Endothelial cell of umbilical vein (primary cell): ENCODE results near the gene PDE8B. TPM values are rescaled to one million over a fixed set of nuclear protein-coding genes. Genes with fewer than 3 reads are reported as not detected.

Source experiments
- BruUV-seq: library from RNA; stranded (reverse); fragments of 400-500 nt; replicated peaks from 2 replicates; lab custom pipeline; 2021; lab: Mats Ljungman, UMichigan
- CTCF ChIA-PET: fragments of 300-600, 350-600 bp; sonication (Branson Sonifier 250); formaldehyde crosslinking; loops from one replicate; lab custom pipeline; 2021; ENCODE audit warnings: antibody characterized with exemption, inconsistent platforms; lab: Charles Lee
- POLR2A ChIA-PET: fragments of 300-600, 350-600 bp; sonication (Branson Sonifier 250); formaldehyde crosslinking; loops from one replicate; lab custom pipeline; 2021; ENCODE audit warnings: antibody characterized with exemption, inconsistent platforms; lab: Charles Lee
- DNase-seq: peaks from one replicate; pipeline ENCODE4 v3.0.0-alpha.2; 2011; ENCODE audit warnings: low read depth, low spot score
- FAIRE-seq: peaks from 2 replicates; lab custom pipeline; 2011; peaks lifted over from hg19 to GRCh38; lab: Jason Lieb, UNC
- H2AFZ ChIP-seq: 2 replicates; pipeline ENCODE4 v1.6.0; 2012; ENCODE audit warnings: low read depth, low read length, control low read depth, inconsistent platforms
- H3K27ac ChIP-seq: 2 replicates; pipeline ENCODE4 v1.5.1; 2011; ENCODE audit warnings: low read depth, mild to moderate bottlenecking, control low read depth, low read length, moderate library complexity; ENCODE audit not compliant: insufficient read depth
- H3K27me3 ChIP-seq, 2 experiments: 2 replicates each; pipeline versions ENCODE4 v1.6.0 to v1.6.1; 2011; ENCODE audit warnings: low read length in 2 of 2, mixed read lengths in 1 of 2; ENCODE audit not compliant: control insufficient read depth in 2 of 2, insufficient read depth in 2 of 2
- H3K36me3 ChIP-seq, 2 experiments: 2 replicates in 1 of 2; 3 replicates in 1 of 2; pipeline ENCODE4 v1.5.1; 2011; ENCODE audit warnings: low read length in 2 of 2, mild to moderate bottlenecking in 1 of 2, moderate library complexity in 1 of 2; ENCODE audit not compliant: control insufficient read depth in 2 of 2, insufficient read depth in 2 of 2; ENCODE audit errors: extremely low read depth in 1 of 2
- H3K4me1 ChIP-seq: 3 replicates; pipeline ENCODE4 v1.5.1; 2011; ENCODE audit warnings: mild to moderate bottlenecking, low read length; ENCODE audit not compliant: control insufficient read depth, insufficient read depth; ENCODE audit errors: extremely low read depth
- H3K4me2 ChIP-seq: 2 replicates; pipeline ENCODE4 v1.6.1; 2011; ENCODE audit warnings: low read length, control low read depth, mixed read lengths; ENCODE audit not compliant: insufficient read depth
- H3K4me3 ChIP-seq, 3 experiments: fragments of 200-600 bp in 1 of 3; sonication (generic), shearing (Covaris generic) in 1 of 3; replicated peaks in 1 of 3; 2 replicates each; pipeline ENCODE4 v1.5.1; 2011 to 2016; ENCODE audit warnings: control low read depth in 3 of 3, low read length in 3 of 3, mild to moderate bottlenecking in 2 of 3, inconsistent platforms in 1 of 3, low read depth in 1 of 3, moderate library complexity in 1 of 3; ENCODE audit not compliant: insufficient read depth in 1 of 3
- H3K79me2 ChIP-seq: 2 replicates; pipeline ENCODE4 v1.6.0; 2012; ENCODE audit warnings: low read length, inconsistent platforms; ENCODE audit not compliant: control insufficient read depth, insufficient read depth
- H3K9ac ChIP-seq: replicated peaks from 2 replicates; pipeline ENCODE3; 2011; ENCODE audit warnings: low read length, control low read depth; ENCODE audit not compliant: insufficient read depth; ENCODE audit errors: extremely low read depth
- H3K9me1 ChIP-seq: replicated peaks from 3 replicates; pipeline ENCODE4 v1.6.0; 2011; ENCODE audit warnings: mild to moderate bottlenecking, low read length; ENCODE audit not compliant: control insufficient read depth, insufficient read depth; ENCODE audit errors: extremely low read depth
- H3K9me3 ChIP-seq: replicated peaks from 2 replicates; pipeline ENCODE4 v1.5.1; 2012; ENCODE audit warnings: low read length, inconsistent platforms; ENCODE audit not compliant: control insufficient read depth, insufficient read depth
- H4K20me1 ChIP-seq: replicated peaks from 2 replicates; pipeline ENCODE3; 2011; ENCODE audit warnings: mild to moderate bottlenecking, low read length; ENCODE audit not compliant: control insufficient read depth, insufficient read depth; ENCODE audit errors: extremely low read depth
- FOS ChIP-seq: IDR thresholded peaks from 2 replicates; pipeline ENCODE4 v1.6.1; 2011; ENCODE audit warnings: mild to moderate bottlenecking, low read length, moderate library complexity, borderline replicate concordance; ENCODE audit not compliant: insufficient read depth
- GATA2 ChIP-seq: IDR thresholded peaks from 2 replicates; pipeline ENCODE4 v1.7.0; 2011; ENCODE audit warnings: low read depth, mild to moderate bottlenecking, moderate library complexity, mixed read lengths, low read length; ENCODE audit not compliant: insufficient read length, insufficient read depth
- JUN ChIP-seq: IDR thresholded peaks from 2 replicates; pipeline ENCODE4 v1.6.1; 2011; ENCODE audit warnings: borderline replicate concordance, low read depth; ENCODE audit not compliant: insufficient read length, insufficient read depth
- MAX ChIP-seq: IDR thresholded peaks from 2 replicates; pipeline ENCODE4 v1.6.1; 2011; ENCODE audit not compliant: insufficient read depth, insufficient read length
- MYC ChIP-seq: IDR thresholded peaks from one replicate; pipeline ENCODE4 v1.6.1; 2011; ENCODE audit warnings: mild to moderate bottlenecking, low read depth, low read length
- dilution Hi-C: fragments of 300-500 bp; cut with MboI; formaldehyde crosslinking; loops from one replicate; pipeline ENCODE4 v1.15.0; 2019; ENCODE audit warnings: low sequenced_read_pairs; ENCODE audit not compliant: extremely low pct_ligation_motif_present
- intact Hi-C: fragments of 100-400 bp; cut with micrococcal nuclease; formaldehyde crosslinking; loops from one replicate; pipeline ENCODE4 v1.10.0; 2022
- polyA plus RNA-seq, 4 experiments: library from polyadenylated mRNA; depleted of rRNA in 3 of 4; stranded (reverse) in 3 of 4; unstranded in 1 of 4; fragments of >200 nt; gene quantifications; 2 replicates each; pipeline versions ENCODE4 v1.2.1 to v1.2.3, GENCODE V29; 2011 to 2012; ENCODE audit warnings: missing spikeins in 1 of 4
- total RNA-seq: library from RNA; stranded (reverse); gene quantifications from 2 replicates; pipeline ENCODE4 v1.2.3, GENCODE V29; 2021
- TF ChIP-seq, protein P1 (sequence below), 2 donors: IDR thresholded peaks; 1 replicate in 1 of 2; 2 replicates in 1 of 2; pipeline ENCODE4 v1.5.1; 2011; ENCODE audit warnings: low read length in 2 of 2, mild to moderate bottlenecking in 2 of 2, moderate library complexity in 2 of 2, control low read depth in 1 of 2, inconsistent platforms in 1 of 2, low read depth in 1 of 2; ENCODE audit not compliant: insufficient read depth in 1 of 2; ENCODE audit errors: extremely low read depth in 1 of 2

PDE8B gene
- total and polyA plus RNA-seq, 2 donors (not counting 3 experiments of a cell fraction or from before 2014, with no cell fraction given), result not detected

DNA sequence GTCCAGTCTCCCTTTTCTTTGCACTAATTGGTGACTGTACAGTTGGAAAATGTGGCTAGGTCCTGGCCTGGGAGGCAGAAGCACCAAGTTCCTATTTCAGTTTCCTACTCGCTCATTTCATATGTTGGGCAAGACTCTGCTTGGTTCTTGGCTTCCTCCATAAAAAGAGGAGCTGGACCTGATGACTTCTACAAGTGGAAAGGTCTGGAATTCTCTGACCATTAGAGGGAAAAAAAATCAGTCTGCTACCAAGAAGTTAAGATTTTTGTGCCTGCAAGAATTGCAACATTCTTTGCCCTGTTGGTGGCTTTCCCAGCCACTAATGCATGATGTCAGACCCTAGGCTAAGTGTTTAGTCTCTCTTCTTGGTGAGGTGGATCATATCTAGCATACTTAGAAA lies 190.2 kb downstream of the PDE8B start:
- no peak for DNase-seq
- Histone ChIP-seq H3K9me1 (no peaks in the 10 kb centered on the region), H3K79me2 (no peaks in the 10 kb centered on the region), H3K9me3 (no peaks in the 10 kb centered on the region), H3K27me3 (peaks cover 0 to 2% of the 10 kb centered on the region in 2 experiments), H3K4me2 (no peak overlapping the region), H3K9ac (no peak overlapping the region), H3K4me1 (no peaks in the 10 kb centered on the region), H2AFZ (no peak overlapping the region), H3K27ac (no peak overlapping the region), H3K36me3 (no peaks in the 10 kb centered on the region), H4K20me1 (no peaks in the 10 kb centered on the region), H3K4me3 (no peak overlapping the region)
- no TSS peak for BruUV-seq
- intact Hi-C loops (no loop called here), dilution Hi-C loops (no loop called here)
- ChIA-PET CTCF (no interaction called here), POLR2A (no interaction called here)
- TF ChIP-seq MAX, result no peak
- TF ChIP-seq JUN, result no peak
- no peak for TF ChIP-seq GATA2
- TF ChIP-seq, protein P1, sequence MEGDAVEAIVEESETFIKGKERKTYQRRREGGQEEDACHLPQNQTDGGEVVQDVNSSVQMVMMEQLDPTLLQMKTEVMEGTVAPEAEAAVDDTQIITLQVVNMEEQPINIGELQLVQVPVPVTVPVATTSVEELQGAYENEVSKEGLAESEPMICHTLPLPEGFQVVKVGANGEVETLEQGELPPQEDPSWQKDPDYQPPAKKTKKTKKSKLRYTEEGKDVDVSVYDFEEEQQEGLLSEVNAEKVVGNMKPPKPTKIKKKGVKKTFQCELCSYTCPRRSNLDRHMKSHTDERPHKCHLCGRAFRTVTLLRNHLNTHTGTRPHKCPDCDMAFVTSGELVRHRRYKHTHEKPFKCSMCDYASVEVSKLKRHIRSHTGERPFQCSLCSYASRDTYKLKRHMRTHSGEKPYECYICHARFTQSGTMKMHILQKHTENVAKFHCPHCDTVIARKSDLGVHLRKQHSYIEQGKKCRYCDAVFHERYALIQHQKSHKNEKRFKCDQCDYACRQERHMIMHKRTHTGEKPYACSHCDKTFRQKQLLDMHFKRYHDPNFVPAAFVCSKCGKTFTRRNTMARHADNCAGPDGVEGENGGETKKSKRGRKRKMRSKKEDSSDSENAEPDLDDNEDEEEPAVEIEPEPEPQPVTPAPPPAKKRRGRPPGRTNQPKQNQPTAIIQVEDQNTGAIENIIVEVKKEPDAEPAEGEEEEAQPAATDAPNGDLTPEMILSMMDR (IDR thresholded peaks at IDR 0.05; ENCODE audit: extremely low read depth in 1 of 2, insufficient read depth in 1 of 2, low read depth in 1 of 2, low read length in 2 of 2), result no peak
- FAIRE-seq, result no peak

DNA sequence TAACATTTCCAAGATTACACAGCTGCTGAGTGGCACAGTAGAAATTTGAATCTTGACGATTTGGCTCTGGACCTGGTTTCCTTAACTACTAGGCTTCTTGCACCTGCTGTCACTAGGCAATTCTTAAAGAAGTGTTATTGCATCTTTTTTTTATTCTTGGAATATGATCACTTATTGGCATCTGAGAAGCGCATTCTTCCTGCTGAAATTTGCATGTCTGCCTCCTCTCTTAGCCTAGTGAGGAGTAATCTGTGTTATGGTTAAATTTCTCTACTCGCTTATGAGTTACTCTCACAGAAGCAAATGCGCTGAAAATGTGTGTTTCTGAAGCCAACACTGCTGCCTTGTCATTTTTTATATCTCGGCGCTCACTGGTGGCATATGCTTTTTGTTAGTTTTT lies 192.3 kb downstream of the PDE8B start:
- Histone ChIP-seq H3K4me3 (no peak overlapping the region), H3K9me3 (no peaks in the 10 kb centered on the region), H3K27me3 (peaks cover 2% of the 10 kb centered on the region in 2 experiments), H3K79me2 (no peaks in the 10 kb centered on the region), H3K4me2 (no peak overlapping the region), H2AFZ (no peak overlapping the region), H3K36me3 (no peaks in the 10 kb centered on the region), H3K27ac (no peak overlapping the region), H3K4me1 (no peaks in the 10 kb centered on the region), H3K9ac (no peak overlapping the region), H3K9me1 (no peaks in the 10 kb centered on the region), H4K20me1 (no peaks in the 10 kb centered on the region)
- dilution Hi-C loops, result no loop called here
- FAIRE-seq, result no peak
- no peak for DNase-seq
- no TSS peak for BruUV-seq
- TF ChIP-seq FOS, result no peak
- no peak for TF ChIP-seq MYC
- TF ChIP-seq JUN, result no peak
- no peak for TF ChIP-seq MAX
- TF ChIP-seq GATA2, result no peak
- CTCF ChIA-PET, result no interaction called here
- POLR2A ChIA-PET, result no interaction called here
- intact Hi-C loops, result no loop called here
